ELR (cell line): Measurements from ENCODE around the gene EHD2.
"Not testable (repeated sequence)": the region's sequence is repeated elsewhere in the genome, so short reads cannot be mapped to it uniquely, and the experiment has no call there.

ENCODE experiments used
- DNase-seq: peaks from one replicate; pipeline ENCODE4 v3.0.0-alpha.2; 2015; ENCODE audit warnings: low read depth

The EHD2 gene

GRCh38 chr19:47750752-47751151, 37.5 kb downstream of the EHD2 start:
- DNase-seq: no peak

- no peak for DNase-seq
Measured at GRCh38 chr19:47752440-47753211, 39.4 kb downstream of the EHD2 start.

- DNase-seq: no peak
Measured at GRCh38 chr19:47754206-47755064, 41.2 kb downstream of the EHD2 start.

GRCh38 chr19:47755065-47755761, 42.0 kb downstream of the EHD2 start:
- DNase-seq: no peak

GRCh38 chr19:47755762-47756626, 42.8 kb downstream of the EHD2 start:
- no peak for DNase-seq

GRCh38 chr19:47756627-47756929, 43.4 kb downstream of the EHD2 start:
- DNase-seq: no peak

GRCh38 chr19:47756953-47757608, 43.9 kb downstream of the EHD2 start:
- no peak for DNase-seq

GRCh38 chr19:47757617-47758442, 44.6 kb downstream of the EHD2 start:
- no peak for DNase-seq

GRCh38 chr19:47758443-47758804, 45.2 kb downstream of the EHD2 start:
- DNase-seq: no peak

GRCh38 chr19:47760632-47760999, 47.4 kb downstream of the EHD2 start:
- DNase-seq: no peak

- no peak for DNase-seq
Measured at GRCh38 chr19:47761566-47761965, 48.3 kb downstream of the EHD2 start.

- DNase-seq: no peak
Measured at GRCh38 chr19:47762151-47762550, 48.9 kb downstream of the EHD2 start.

GRCh38 chr19:47762615-47763308, 49.5 kb downstream of the EHD2 start:
- no peak for DNase-seq

- DNase-seq: not testable (repeated sequence)
Measured at GRCh38 chr19:47764705-47765104, 51.5 kb downstream of the EHD2 start.

- DNase-seq: peak; percentile 64
Measured at GRCh38 chr19:47765523-47766358, 52.5 kb downstream of the EHD2 start.

- DNase-seq: no peak
Measured at GRCh38 chr19:47766359-47766620, 53.1 kb downstream of the EHD2 start.

- DNase-seq: no peak
Measured at GRCh38 chr19:47766670-47767069, 53.4 kb downstream of the EHD2 start.

- DNase-seq: no peak
Measured at GRCh38 chr19:47767349-47767748, 54.1 kb downstream of the EHD2 start.

GRCh38 chr19:47768604-47769003, 55.4 kb downstream of the EHD2 start:
- DNase-seq: no peak
